ENCODE results near the gene MACROH2A1.
A peak's percentile ranks its signal among the peaks of the same experiment; 100 is the strongest.

MACROH2A1 gene

GRCh38 chr5:135386886-135387628 is 12.0 kb downstream of the MACROH2A1 start:
- peak; percentile 57 for ATAC-seq
- TF ChIP-seq BACH2 (CRISPR knock-in tag; IDR thresholded peaks at IDR 0.05; ENCODE audit: borderline replicate concordance) (no peak), OSR1 (CRISPR knock-in tag; IDR thresholded peaks at IDR 0.05) (no peak), TCF4 (CRISPR knock-in tag; IDR thresholded peaks at IDR 0.05; ENCODE audit: borderline replicate concordance) (no peak), CSDC2 (CRISPR knock-in tag; IDR thresholded peaks at IDR 0.05) (no peak), POU6F1 (CRISPR knock-in tag; IDR thresholded peaks at IDR 0.05; ENCODE audit: borderline replicate concordance, low read depth) (no peak), ISL1 (CRISPR knock-in tag; IDR thresholded peaks at IDR 0.05) (no peak), CREB5 (CRISPR knock-in tag; IDR thresholded peaks at IDR 0.05; ENCODE audit: low read depth) (no peak), CSRNP3 (CRISPR knock-in tag; IDR thresholded peaks at IDR 0.05) (no peak), RARB (CRISPR knock-in tag; IDR thresholded peaks at IDR 0.05) (no peak), GLIS3 (CRISPR knock-in tag; IDR thresholded peaks at IDR 0.05) (no peak), ZC3H10 (CRISPR knock-in tag; IDR thresholded peaks at IDR 0.05) (no peak), ZNF70 (CRISPR knock-in tag; IDR thresholded peaks at IDR 0.05) (no peak), ZNF8 (CRISPR knock-in tag; IDR thresholded peaks at IDR 0.05) (no peak), ZFP30 (CRISPR knock-in tag; IDR thresholded peaks at IDR 0.05) (no peak)

- TF ChIP-seq CREB5 (CRISPR knock-in tag; IDR thresholded peaks at IDR 0.05; ENCODE audit: low read depth) (no peak), ZFP30 (CRISPR knock-in tag; IDR thresholded peaks at IDR 0.05) (no peak), ISL1 (CRISPR knock-in tag; IDR thresholded peaks at IDR 0.05) (no peak), TSHZ2 (CRISPR knock-in tag; IDR thresholded peaks at IDR 0.05) (no peak), CSRNP3 (CRISPR knock-in tag; IDR thresholded peaks at IDR 0.05) (no peak), RARB (CRISPR knock-in tag; IDR thresholded peaks at IDR 0.05) (no peak), ESRRG (CRISPR knock-in tag; IDR thresholded peaks at IDR 0.05) (no peak), ZFP3 (CRISPR knock-in tag; IDR thresholded peaks at IDR 0.05) (no peak), SNAI2 (CRISPR knock-in tag; IDR thresholded peaks at IDR 0.05) (no peak), ZNF565 (CRISPR knock-in tag; conservative IDR thresholded peaks at IDR 0.05; ENCODE audit: low read depth) (no peak), BACH2 (CRISPR knock-in tag; IDR thresholded peaks at IDR 0.05; ENCODE audit: borderline replicate concordance) (no peak), ZNF8 (CRISPR knock-in tag; IDR thresholded peaks at IDR 0.05) (no peak), ZNF70 (CRISPR knock-in tag; IDR thresholded peaks at IDR 0.05) (no peak), ZC3H10 (CRISPR knock-in tag; IDR thresholded peaks at IDR 0.05) (no peak)
- TF ChIP-seq, protein P1, sequence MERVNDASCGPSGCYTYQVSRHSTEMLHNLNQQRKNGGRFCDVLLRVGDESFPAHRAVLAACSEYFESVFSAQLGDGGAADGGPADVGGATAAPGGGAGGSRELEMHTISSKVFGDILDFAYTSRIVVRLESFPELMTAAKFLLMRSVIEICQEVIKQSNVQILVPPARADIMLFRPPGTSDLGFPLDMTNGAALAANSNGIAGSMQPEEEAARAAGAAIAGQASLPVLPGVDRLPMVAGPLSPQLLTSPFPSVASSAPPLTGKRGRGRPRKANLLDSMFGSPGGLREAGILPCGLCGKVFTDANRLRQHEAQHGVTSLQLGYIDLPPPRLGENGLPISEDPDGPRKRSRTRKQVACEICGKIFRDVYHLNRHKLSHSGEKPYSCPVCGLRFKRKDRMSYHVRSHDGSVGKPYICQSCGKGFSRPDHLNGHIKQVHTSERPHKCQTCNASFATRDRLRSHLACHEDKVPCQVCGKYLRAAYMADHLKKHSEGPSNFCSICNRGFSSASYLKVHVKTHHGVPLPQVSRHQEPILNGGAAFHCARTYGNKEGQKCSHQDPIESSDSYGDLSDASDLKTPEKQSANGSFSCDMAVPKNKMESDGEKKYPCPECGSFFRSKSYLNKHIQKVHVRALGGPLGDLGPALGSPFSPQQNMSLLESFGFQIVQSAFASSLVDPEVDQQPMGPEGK (CRISPR knock-in tag; IDR thresholded peaks at IDR 0.05; ENCODE audit: borderline replicate concordance): no peak
- ATAC-seq: no peak
Measured at GRCh38 chr5:135386096-135386495, 12.9 kb downstream of the MACROH2A1 start.

Data from SK-N-SH treated with all-trans-retinoic acid at 6 μM for 48 hours (cell line).